ENCODE results near the gene MYOM3. TPM values are rescaled to one million over a fixed set of nuclear protein-coding genes. Genes with fewer than 3 reads are reported as not detected.

Gene MYOM3
- total and polyA plus RNA-seq, 2 of the 13 experiments (the other 11 are each of a cell fraction or from before 2014, with no cell fraction given) = 5.8 to 15.3 TPM

GRCh38 chr1:24118410-24119242 lies 6.7 kb upstream of the MYOM3 start (continued):
- TF ChIP-seq, protein P1, sequence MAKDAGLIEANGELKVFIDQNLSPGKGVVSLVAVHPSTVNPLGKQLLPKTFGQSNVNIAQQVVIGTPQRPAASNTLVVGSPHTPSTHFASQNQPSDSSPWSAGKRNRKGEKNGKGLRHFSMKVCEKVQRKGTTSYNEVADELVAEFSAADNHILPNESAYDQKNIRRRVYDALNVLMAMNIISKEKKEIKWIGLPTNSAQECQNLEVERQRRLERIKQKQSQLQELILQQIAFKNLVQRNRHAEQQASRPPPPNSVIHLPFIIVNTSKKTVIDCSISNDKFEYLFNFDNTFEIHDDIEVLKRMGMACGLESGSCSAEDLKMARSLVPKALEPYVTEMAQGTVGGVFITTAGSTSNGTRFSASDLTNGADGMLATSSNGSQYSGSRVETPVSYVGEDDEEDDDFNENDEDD (CRISPR knock-in tag; IDR thresholded peaks at IDR 0.05; ENCODE audit: borderline replicate concordance) = no peak; the same call in 1 of the 2 replicates
- TF ChIP-seq ZNF556 (CRISPR knock-in tag; IDR thresholded peaks at IDR 0.05; ENCODE audit: borderline replicate concordance) = peak; percentile 13; the same call in 1 of the 2 replicates
- peak; percentile 40 for TF ChIP-seq TEAD3 (CRISPR knock-in tag; optimal IDR thresholded peaks at IDR 0.05; ENCODE audit: borderline replicate concordance)
- TF ChIP-seq ATF6 (CRISPR knock-in tag; conservative IDR thresholded peaks at IDR 0.05) = no peak
- no peak; the same call in 1 of the 2 replicates for TF ChIP-seq ZSCAN9 (CRISPR knock-in tag; IDR thresholded peaks at IDR 0.05; ENCODE audit: borderline replicate concordance)
- TF ChIP-seq FOXM1 (CRISPR knock-in tag; IDR thresholded peaks at IDR 0.05) = no peak
- TF ChIP-seq TFDP2 (CRISPR knock-in tag; IDR thresholded peaks at IDR 0.05) = no peak
- no peak for TF ChIP-seq THAP7 (CRISPR knock-in tag; IDR thresholded peaks at IDR 0.05)
- TF ChIP-seq ZNF691 (CRISPR knock-in tag; IDR thresholded peaks at IDR 0.05; ENCODE audit: borderline replicate concordance, low read depth) = no peak
- no peak; the same call in 1 of the 2 replicates for TF ChIP-seq GABPA (IDR thresholded peaks at IDR 0.05; ENCODE audit: low read depth, low read length)
- TF ChIP-seq GABPA (CRISPR knock-in tag; IDR thresholded peaks at IDR 0.05; ENCODE audit: low read depth) = peak; percentile 85
- TF ChIP-seq DNMT1 (CRISPR knock-in tag; IDR thresholded peaks at IDR 0.05) = no peak
- no peak; the same call in 1 of the 2 replicates for TF ChIP-seq GFI1 (CRISPR knock-in tag; IDR thresholded peaks at IDR 0.05; ENCODE audit: borderline replicate concordance)
- no peak for TF ChIP-seq ZNF451 (CRISPR knock-in tag; IDR thresholded peaks at IDR 0.05)
- TF ChIP-seq, protein P2, sequence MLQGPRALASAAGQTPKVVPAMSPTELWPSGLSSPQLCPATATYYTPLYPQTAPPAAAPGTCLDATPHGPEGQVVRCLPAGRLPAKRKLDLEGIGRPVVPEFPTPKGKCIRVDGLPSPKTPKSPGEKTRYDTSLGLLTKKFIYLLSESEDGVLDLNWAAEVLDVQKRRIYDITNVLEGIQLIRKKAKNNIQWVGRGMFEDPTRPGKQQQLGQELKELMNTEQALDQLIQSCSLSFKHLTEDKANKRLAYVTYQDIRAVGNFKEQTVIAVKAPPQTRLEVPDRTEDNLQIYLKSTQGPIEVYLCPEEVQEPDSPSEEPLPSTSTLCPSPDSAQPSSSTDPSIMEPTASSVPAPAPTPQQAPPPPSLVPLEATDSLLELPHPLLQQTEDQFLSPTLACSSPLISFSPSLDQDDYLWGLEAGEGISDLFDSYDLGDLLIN (CRISPR knock-in tag; IDR thresholded peaks at IDR 0.05; ENCODE audit: borderline replicate concordance) = no peak
- no peak for TF ChIP-seq ZNF776 (CRISPR knock-in tag; IDR thresholded peaks at IDR 0.05)
- no peak for TF ChIP-seq POLR2A (IDR thresholded peaks at IDR 0.05; ENCODE audit: insufficient read depth in 1 of 2, low read depth in 2 of 2, low read length in 2 of 2)
- TF ChIP-seq RBFOX2 (IDR thresholded peaks at IDR 0.05; ENCODE audit: low read depth, low read length) = no peak
- TF ChIP-seq POLR2G (IDR thresholded peaks at IDR 0.05; ENCODE audit: low read depth, low read length) = no peak
- TF ChIP-seq GLMP (CRISPR knock-in tag; IDR thresholded peaks at IDR 0.05; ENCODE audit: borderline replicate concordance) = no peak
- no peak for TF ChIP-seq ZNF703 (CRISPR knock-in tag; IDR thresholded peaks at IDR 0.05; ENCODE audit: borderline replicate concordance)

Data from HepG2 (cell line).